ENCODE measurements around the gene DYNC2I2.
A peak's percentile ranks its signal among the peaks of the same experiment; 100 is the strongest.
"Not testable (repeated sequence)": the region's sequence is repeated elsewhere in the genome, so short reads cannot be mapped to it uniquely, and the experiment has no call there.

The DYNC2I2 gene

GRCh38 chr9:128685636-128686489 lies 29.2 kb upstream of the DYNC2I2 start:
- DNase-seq, result no peak

- no peak for DNase-seq
Measured at GRCh38 chr9:128684325-128685199, 27.9 kb upstream of the DYNC2I2 start.

GRCh38 chr9:128684065-128684324 lies 27.3 kb upstream of the DYNC2I2 start:
- no peak for DNase-seq

- no peak for DNase-seq
Measured at GRCh38 chr9:128683340-128684064, 26.9 kb upstream of the DYNC2I2 start.

- DNase-seq, result no peak
Measured at GRCh38 chr9:128677794-128678193, 21.1 kb upstream of the DYNC2I2 start.

- no peak for DNase-seq
Measured at GRCh38 chr9:128675382-128675781, 18.7 kb upstream of the DYNC2I2 start.

- no peak for DNase-seq
Measured at GRCh38 chr9:128669786-128670185, 13.1 kb upstream of the DYNC2I2 start.

- not testable (repeated sequence) for DNase-seq
Measured at GRCh38 chr9:128666481-128666941, 9.9 kb upstream of the DYNC2I2 start.

GRCh38 chr9:128657796-128658195 lies 1.1 kb upstream of the DYNC2I2 start:
- no peak for DNase-seq

- no peak for DNase-seq
Measured at GRCh38 chr9:128657344-128657704, 677 bp upstream of the DYNC2I2 start.

GRCh38 chr9:128654481-128654880 lies 2.2 kb downstream of the DYNC2I2 start:
- no peak for DNase-seq

- no peak for DNase-seq
Measured at GRCh38 chr9:128653908-128654307, 2.7 kb downstream of the DYNC2I2 start.

GRCh38 chr9:128651798-128652197 lies 4.8 kb downstream of the DYNC2I2 start:
- no peak for DNase-seq

- not testable (repeated sequence) for DNase-seq
Measured at GRCh38 chr9:128648206-128648605, 8.4 kb downstream of the DYNC2I2 start.

- DNase-seq, result no peak
Measured at GRCh38 chr9:128643519-128644300, 12.9 kb downstream of the DYNC2I2 start.

GRCh38 chr9:128642675-128643245 lies 13.9 kb downstream of the DYNC2I2 start:
- DNase-seq, result no peak

- DNase-seq, result no peak
Measured at GRCh38 chr9:128640603-128641002, 16.0 kb downstream of the DYNC2I2 start.

- no peak for DNase-seq
Measured at GRCh38 chr9:128638580-128638979, 18.1 kb downstream of the DYNC2I2 start.

- no peak for DNase-seq
Measured at GRCh38 chr9:128637656-128638055, 19.0 kb downstream of the DYNC2I2 start.

- peak; percentile 43 for DNase-seq
Measured at GRCh38 chr9:128636556-128637530, 19.8 kb downstream of the DYNC2I2 start.

GRCh38 chr9:128636024-128636390 lies 20.6 kb downstream of the DYNC2I2 start:
- DNase-seq, result no peak
